K562 (cell line): ENCODE results near the gene VGF. TPM values are rescaled to one million over a fixed set of nuclear protein-coding genes. Genes with fewer than 3 reads are reported as not detected.

ENCODE experiments used
- CBFB ChIP-seq: sonication (generic); formaldehyde crosslinking; IDR thresholded peaks from 2 replicates; pipeline ENCODE4 v1.4.0; 2020; ENCODE audit warnings: mild to moderate bottlenecking, missing genetic modification reagents
- CHD1 ChIP-seq: fragments of 200-600 bp; sonication (generic); IDR thresholded peaks from one replicate; pipeline ENCODE4 v1.6.1; 2012; ENCODE audit warnings: mild to moderate bottlenecking, moderate library complexity, low read length, inconsistent platforms
- MCM7 ChIP-seq, 2 experiments: fragments of 450-650 bp; IDR thresholded peaks; 2 replicates each; pipeline ENCODE4 v1.6.1; 2016 to 2018
- MNT ChIP-seq, 2 experiments: fragments of 450-650 bp; conservative IDR thresholded peaks; 2 replicates each; pipeline ENCODE4 v1.6.1; 2017; ENCODE audit warnings: mild to moderate bottlenecking in 2 of 2, moderate library complexity in 2 of 2
- POLR2G ChIP-seq: fragments of 200-400 bp; formaldehyde crosslinking; IDR thresholded peaks from 2 replicates; pipeline ENCODE4 v1.6.1; 2017; ENCODE audit warnings: low read depth, mild to moderate bottlenecking, antibody characterized with exemption, low read length, moderate library complexity
- RBM22 ChIP-seq: fragments of 200-400 bp; formaldehyde crosslinking; IDR thresholded peaks from 2 replicates; pipeline ENCODE4 v1.6.1; 2018; ENCODE audit warnings: low read length, low read depth; ENCODE audit not compliant: poor library complexity, severe bottlenecking
- TOE1 ChIP-seq, 2 experiments: fragments of 450-650 bp in 1 of 2; sonication (generic) in 1 of 2; formaldehyde crosslinking in 1 of 2; IDR thresholded peaks; 2 replicates each; pipeline versions ENCODE4 v1.7.1 to v1.8.0; 2016 to 2022; ENCODE audit warnings: borderline replicate concordance in 2 of 2, mild to moderate bottlenecking in 2 of 2, antibody characterized with exemption in 1 of 2, inconsistent platforms in 1 of 2, low read depth in 1 of 2, missing genetic modification reagents in 1 of 2, moderate library complexity in 1 of 2
- ZNF79 ChIP-seq: fragments of 250-450 bp; sonication (Bioruptor Pico); IDR thresholded peaks from 2 replicates; pipeline ENCODE4 v1.4.0; 2020; ENCODE audit warnings: low read depth, mild to moderate bottlenecking, moderate library complexity
- polyA plus RNA-seq, 8 experiments: library from polyadenylated mRNA; depleted of rRNA in 4 of 8; stranded (reverse) in 5 of 8; unstranded in 3 of 8; fragments of >200 nt; fragmentation: Nextera tagmentation in 2 of 8; fragmentation: Illumina TruSeq in 1 of 8; extraction: Ambion mirVana in 2 of 8; extraction: Trizol in 1 of 8; gene quantifications; 2 replicates each; pipeline versions ENCODE4 v1.2.1 to v1.2.3, GENCODE V29; 2011 to 2014; ENCODE audit warnings: inconsistent platforms in 1 of 8, missing spikeins in 1 of 8
- total RNA-seq, 7 experiments: library from RNA; depleted of rRNA in 6 of 7; stranded (reverse); fragments of >200 nt in 6 of 7; fragmentation: Illumina TruSeq in 2 of 7; extraction: Trizol in 2 of 7; gene quantifications; 2 replicates each; pipeline versions ENCODE4 v1.2.1 to v1.2.3, GENCODE V29; 2011 to 2021; ENCODE audit warnings: low replicate concordance in 1 of 7
- TF ChIP-seq, protein P1 (sequence below): fragments of 200-600 bp; sonication (generic); IDR thresholded peaks from one replicate; pipeline ENCODE4 v1.6.1; 2012; ENCODE audit warnings: mild to moderate bottlenecking, low read depth, low read length, inconsistent platforms
- TF ChIP-seq, protein P2 (sequence below): fragments of 250-450 bp; sonication (Bioruptor Pico); IDR thresholded peaks from 2 replicates; pipeline ENCODE4 v1.5.0; 2020; ENCODE audit warnings: mild to moderate bottlenecking

Gene VGF
- total and polyA plus RNA-seq, 9 of the 15 experiments (the other 6 are each of a cell fraction or from before 2014, with no cell fraction given) = 0.03 to 5.7 (median 0.34) TPM

DNA sequence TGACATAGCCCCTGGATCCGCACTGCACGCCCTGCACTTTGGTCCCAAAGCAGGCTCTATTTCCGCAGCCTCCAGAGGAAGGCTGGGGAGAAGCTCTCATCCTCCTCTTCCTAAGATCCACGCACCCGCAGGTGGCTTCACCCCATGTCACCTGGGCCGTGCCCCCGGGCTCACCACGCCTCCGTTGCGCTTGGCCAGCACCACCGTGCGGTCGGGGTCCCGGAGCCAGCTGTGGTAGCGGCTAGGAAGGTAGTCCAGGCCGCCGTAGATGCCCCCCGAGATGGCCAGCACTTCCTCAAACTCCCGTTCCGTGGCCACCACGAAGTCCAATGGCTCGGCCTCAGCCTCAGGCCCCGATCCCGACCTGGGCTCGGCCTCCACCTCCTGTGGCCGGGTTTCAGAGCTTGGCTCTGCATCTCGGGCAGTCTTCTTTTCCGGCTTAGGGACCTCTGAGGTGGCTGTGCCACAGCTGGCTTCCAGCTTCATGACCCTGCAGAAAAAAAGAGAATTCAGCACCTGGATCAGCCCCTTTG, 9.0 kb upstream of the VGF start (continued):
- TF ChIP-seq, protein P1, sequence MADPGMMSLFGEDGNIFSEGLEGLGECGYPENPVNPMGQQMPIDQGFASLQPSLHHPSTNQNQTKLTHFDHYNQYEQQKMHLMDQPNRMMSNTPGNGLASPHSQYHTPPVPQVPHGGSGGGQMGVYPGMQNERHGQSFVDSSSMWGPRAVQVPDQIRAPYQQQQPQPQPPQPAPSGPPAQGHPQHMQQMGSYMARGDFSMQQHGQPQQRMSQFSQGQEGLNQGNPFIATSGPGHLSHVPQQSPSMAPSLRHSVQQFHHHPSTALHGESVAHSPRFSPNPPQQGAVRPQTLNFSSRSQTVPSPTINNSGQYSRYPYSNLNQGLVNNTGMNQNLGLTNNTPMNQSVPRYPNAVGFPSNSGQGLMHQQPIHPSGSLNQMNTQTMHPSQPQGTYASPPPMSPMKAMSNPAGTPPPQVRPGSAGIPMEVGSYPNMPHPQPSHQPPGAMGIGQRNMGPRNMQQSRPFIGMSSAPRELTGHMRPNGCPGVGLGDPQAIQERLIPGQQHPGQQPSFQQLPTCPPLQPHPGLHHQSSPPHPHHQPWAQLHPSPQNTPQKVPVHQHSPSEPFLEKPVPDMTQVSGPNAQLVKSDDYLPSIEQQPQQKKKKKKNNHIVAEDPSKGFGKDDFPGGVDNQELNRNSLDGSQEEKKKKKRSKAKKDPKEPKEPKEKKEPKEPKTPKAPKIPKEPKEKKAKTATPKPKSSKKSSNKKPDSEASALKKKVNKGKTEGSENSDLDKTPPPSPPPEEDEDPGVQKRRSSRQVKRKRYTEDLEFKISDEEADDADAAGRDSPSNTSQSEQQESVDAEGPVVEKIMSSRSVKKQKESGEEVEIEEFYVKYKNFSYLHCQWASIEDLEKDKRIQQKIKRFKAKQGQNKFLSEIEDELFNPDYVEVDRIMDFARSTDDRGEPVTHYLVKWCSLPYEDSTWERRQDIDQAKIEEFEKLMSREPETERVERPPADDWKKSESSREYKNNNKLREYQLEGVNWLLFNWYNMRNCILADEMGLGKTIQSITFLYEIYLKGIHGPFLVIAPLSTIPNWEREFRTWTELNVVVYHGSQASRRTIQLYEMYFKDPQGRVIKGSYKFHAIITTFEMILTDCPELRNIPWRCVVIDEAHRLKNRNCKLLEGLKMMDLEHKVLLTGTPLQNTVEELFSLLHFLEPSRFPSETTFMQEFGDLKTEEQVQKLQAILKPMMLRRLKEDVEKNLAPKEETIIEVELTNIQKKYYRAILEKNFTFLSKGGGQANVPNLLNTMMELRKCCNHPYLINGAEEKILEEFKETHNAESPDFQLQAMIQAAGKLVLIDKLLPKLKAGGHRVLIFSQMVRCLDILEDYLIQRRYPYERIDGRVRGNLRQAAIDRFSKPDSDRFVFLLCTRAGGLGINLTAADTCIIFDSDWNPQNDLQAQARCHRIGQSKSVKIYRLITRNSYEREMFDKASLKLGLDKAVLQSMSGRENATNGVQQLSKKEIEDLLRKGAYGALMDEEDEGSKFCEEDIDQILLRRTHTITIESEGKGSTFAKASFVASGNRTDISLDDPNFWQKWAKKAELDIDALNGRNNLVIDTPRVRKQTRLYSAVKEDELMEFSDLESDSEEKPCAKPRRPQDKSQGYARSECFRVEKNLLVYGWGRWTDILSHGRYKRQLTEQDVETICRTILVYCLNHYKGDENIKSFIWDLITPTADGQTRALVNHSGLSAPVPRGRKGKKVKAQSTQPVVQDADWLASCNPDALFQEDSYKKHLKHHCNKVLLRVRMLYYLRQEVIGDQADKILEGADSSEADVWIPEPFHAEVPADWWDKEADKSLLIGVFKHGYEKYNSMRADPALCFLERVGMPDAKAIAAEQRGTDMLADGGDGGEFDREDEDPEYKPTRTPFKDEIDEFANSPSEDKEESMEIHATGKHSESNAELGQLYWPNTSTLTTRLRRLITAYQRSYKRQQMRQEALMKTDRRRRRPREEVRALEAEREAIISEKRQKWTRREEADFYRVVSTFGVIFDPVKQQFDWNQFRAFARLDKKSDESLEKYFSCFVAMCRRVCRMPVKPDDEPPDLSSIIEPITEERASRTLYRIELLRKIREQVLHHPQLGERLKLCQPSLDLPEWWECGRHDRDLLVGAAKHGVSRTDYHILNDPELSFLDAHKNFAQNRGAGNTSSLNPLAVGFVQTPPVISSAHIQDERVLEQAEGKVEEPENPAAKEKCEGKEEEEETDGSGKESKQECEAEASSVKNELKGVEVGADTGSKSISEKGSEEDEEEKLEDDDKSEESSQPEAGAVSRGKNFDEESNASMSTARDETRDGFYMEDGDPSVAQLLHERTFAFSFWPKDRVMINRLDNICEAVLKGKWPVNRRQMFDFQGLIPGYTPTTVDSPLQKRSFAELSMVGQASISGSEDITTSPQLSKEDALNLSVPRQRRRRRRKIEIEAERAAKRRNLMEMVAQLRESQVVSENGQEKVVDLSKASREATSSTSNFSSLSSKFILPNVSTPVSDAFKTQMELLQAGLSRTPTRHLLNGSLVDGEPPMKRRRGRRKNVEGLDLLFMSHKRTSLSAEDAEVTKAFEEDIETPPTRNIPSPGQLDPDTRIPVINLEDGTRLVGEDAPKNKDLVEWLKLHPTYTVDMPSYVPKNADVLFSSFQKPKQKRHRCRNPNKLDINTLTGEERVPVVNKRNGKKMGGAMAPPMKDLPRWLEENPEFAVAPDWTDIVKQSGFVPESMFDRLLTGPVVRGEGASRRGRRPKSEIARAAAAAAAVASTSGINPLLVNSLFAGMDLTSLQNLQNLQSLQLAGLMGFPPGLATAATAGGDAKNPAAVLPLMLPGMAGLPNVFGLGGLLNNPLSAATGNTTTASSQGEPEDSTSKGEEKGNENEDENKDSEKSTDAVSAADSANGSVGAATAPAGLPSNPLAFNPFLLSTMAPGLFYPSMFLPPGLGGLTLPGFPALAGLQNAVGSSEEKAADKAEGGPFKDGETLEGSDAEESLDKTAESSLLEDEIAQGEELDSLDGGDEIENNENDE = no peak
- TF ChIP-seq MCM7 (IDR thresholded peaks at IDR 0.05) (no peak), POLR2G (peak; percentile 68), TOE1 (IDR thresholded peaks at IDR 0.05; ENCODE audit: borderline replicate concordance) (no peak), TOE1 (CRISPR knock-in tag; IDR thresholded peaks at IDR 0.05; ENCODE audit: borderline replicate concordance, low read depth) (no peak), MNT (conservative IDR thresholded peaks at IDR 0.05) (no peak), CHD1 (no peak), CBFB (0 out of 2 replicates have a peak, but pooled peaks have one; percentile 21), RBM22 (no peak), ZNF79 (CRISPR knock-in tag) (no peak)
- TF ChIP-seq, protein P2, sequence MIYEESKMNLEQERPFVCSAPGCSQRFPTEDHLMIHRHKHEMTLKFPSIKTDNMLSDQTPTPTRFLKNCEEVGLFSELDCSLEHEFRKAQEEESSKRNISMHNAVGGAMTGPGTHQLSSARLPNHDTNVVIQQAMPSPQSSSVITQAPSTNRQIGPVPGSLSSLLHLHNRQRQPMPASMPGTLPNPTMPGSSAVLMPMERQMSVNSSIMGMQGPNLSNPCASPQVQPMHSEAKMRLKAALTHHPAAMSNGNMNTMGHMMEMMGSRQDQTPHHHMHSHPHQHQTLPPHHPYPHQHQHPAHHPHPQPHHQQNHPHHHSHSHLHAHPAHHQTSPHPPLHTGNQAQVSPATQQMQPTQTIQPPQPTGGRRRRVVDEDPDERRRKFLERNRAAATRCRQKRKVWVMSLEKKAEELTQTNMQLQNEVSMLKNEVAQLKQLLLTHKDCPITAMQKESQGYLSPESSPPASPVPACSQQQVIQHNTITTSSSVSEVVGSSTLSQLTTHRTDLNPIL (CRISPR knock-in tag) = no peak
